Renal cortex interstitium (tissue), 11 donors: ENCODE results near the gene NEUROD2. TPM values are rescaled to one million over a fixed set of nuclear protein-coding genes. Genes with fewer than 3 reads are reported as not detected.

Source experiments
- DNase-seq, 11 donors: peaks; one replicate each; pipeline ENCODE4 v3.0.0-alpha.2; 2013; ENCODE audit warnings: low read depth in 9 of 11, low spot score in 4 of 11; ENCODE audit errors: extremely low read depth in 1 of 11
- polyA plus RNA-seq, 3 donors: library from polyadenylated mRNA; unstranded; fragments of 120-200 nt; gene quantifications; one replicate each; pipeline ENCODE4 v1.2.1, GENCODE V29; 2013; ENCODE audit not compliant: insufficient read length in 3 of 3

The NEUROD2 gene
- polyA plus RNA-seq, 3 donors, result 0.03 to 0.09 (median 0.05) TPM

- no peak for DNase-seq
Measured at GRCh38 chr17:39572121-39572520, 35.6 kb downstream of the NEUROD2 start.

- no peak for DNase-seq
Measured at GRCh38 chr17:39569126-39569525, 38.6 kb downstream of the NEUROD2 start.

- no peak for DNase-seq
Measured at GRCh38 chr17:39568702-39569101, 39.0 kb downstream of the NEUROD2 start.

GRCh38 chr17:39566094-39566850, 41.4 kb downstream of the NEUROD2 start:
- no peak for DNase-seq

GRCh38 chr17:39564211-39564848, 43.4 kb downstream of the NEUROD2 start:
- DNase-seq, result no peak

- peak in 2 of 11 donors; percentile 13 to 53 for DNase-seq
Measured at GRCh38 chr17:39563476-39563875, 44.2 kb downstream of the NEUROD2 start.

- no peak for DNase-seq
Measured at GRCh38 chr17:39562976-39563375, 44.7 kb downstream of the NEUROD2 start.

- no peak for DNase-seq
Measured at GRCh38 chr17:39562395-39562794, 45.3 kb downstream of the NEUROD2 start.

GRCh38 chr17:39556423-39556822, 51.3 kb downstream of the NEUROD2 start:
- no peak for DNase-seq

GRCh38 chr17:39555368-39555767, 52.4 kb downstream of the NEUROD2 start:
- no peak for DNase-seq

Other genes with a start within 250 kb of the NEUROD2 start
- 10 to 100 TPM; 11.8 to 15.1 (median 13.2) TPM for gene FBXL20, start 206.3 kb downstream of the NEUROD2 start, polyA plus RNA-seq
- 10 to 100 TPM; 48.2 to 56.3 (median 50.9) TPM for gene MED1, start 156.7 kb downstream of the NEUROD2 start, polyA plus RNA-seq
- gene CDK12, start 146.4 kb downstream of the NEUROD2 start, polyA plus RNA-seq, result 10 to 100 TPM; 53.4 to 65.5 (median 62.0) TPM
- gene PPP1R1B, start 19.0 kb upstream of the NEUROD2 start, polyA plus RNA-seq, result 10 to 100 TPM in 2 of 3 donors, 1 to 10 TPM in 1; 8.2 to 13.1 (median 13.0) TPM
- 10 to 100 TPM; 47.2 to 52.1 (median 51.6) TPM for gene STARD3, start 29.2 kb upstream of the NEUROD2 start, polyA plus RNA-seq
- 1 to 10 TPM; 1.2 to 2.2 (median 1.6) TPM for gene TCAP, start 57.4 kb upstream of the NEUROD2 start, polyA plus RNA-seq
- 1 to 10 TPM; 1.3 to 2.8 (median 2.4) TPM for gene PNMT, start 60.5 kb upstream of the NEUROD2 start, polyA plus RNA-seq
- gene PGAP3, start 80.1 kb upstream of the NEUROD2 start, polyA plus RNA-seq, result 10 to 100 TPM; 32.1 to 50.8 (median 37.2) TPM
- gene ERBB2, start 92.1 kb upstream of the NEUROD2 start, polyA plus RNA-seq, result 100 to 1,000 TPM; 158 to 183 (median 165) TPM
- gene MIEN1, start 122.6 kb upstream of the NEUROD2 start, polyA plus RNA-seq, result 10 to 100 TPM; 31.9 to 34.9 (median 34.8) TPM
- gene GRB7, start 130.0 kb upstream of the NEUROD2 start, polyA plus RNA-seq, result 10 to 100 TPM; 32.3 to 58.0 (median 36.9) TPM